DMS114 treated with DMSO at 0.1 percent for 48 hours (cell line): Measurements from ENCODE around the gene B3GNT8.
"Not testable (repeated sequence)": the region's sequence is repeated elsewhere in the genome, so short reads cannot be mapped to it uniquely, and the experiment has no call there.

Experiments used
- DNase-seq: peaks from one replicate; lab custom pipeline; 2025; ENCODE audit not compliant: unreplicated experiment; lab: John Stamatoyannopoulos, UW

The B3GNT8 gene

GRCh38 chr19:41436674-41436951 is 9.4 kb upstream of the B3GNT8 start:
- DNase-seq: no peak

DNA sequence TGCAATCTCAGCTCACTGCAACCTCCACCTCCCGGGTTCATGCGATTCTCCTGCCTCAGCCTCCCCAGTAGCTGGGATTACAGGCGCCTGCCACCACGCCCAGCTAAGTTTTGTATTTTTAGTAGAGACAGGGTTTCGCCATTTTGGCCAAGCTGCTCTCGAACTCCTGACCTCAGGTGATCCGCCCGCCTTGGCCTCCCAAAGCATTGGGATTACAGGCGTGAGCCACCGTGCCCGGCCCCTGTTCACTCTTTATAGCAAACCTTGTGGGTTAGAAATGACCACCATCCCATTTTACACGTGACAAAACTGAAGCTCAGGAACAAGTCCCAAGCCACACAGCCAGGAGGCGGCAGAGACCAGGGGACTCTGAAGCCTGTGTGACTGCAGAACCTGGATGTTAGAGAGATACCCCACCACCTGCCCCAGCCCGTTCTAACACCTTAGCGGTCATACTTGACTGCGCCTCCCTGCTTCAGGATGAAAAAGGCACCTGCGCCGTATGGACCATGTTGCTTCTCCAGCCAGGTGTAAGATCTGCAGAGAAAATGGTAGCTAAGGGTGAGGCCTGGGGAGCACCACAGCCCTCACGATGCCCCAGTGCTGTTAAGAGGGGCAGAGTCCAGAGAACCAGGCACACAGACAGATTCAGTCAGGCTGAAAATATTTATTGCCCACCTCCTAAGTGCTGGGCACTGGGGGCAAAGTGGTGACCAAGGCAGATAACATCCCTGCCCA is 8.9 kb upstream of the B3GNT8 start:
- no peak for DNase-seq

DNA sequence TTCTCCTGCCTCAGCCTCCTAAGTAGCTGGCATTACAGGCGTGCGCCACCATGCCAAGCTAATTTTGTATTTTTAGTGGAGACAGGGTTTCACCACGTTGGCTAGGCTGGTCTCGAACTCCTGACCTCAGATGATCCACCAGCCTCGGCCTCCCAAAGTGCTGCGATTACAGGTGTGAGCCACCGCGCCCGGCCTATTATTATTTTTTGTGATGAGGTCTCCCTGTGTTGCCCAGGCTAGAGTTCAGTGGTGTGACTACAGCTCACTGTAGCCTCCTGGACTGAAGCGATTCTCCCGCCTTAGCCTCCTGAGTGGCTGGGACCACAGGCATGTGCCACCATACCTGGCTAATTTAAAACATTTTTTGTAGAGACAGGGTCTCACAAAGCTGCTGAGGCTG is 8.2 kb upstream of the B3GNT8 start:
- not testable (repeated sequence) for DNase-seq

GRCh38 chr19:41434450-41434849 is 7.3 kb upstream of the B3GNT8 start:
- no peak for DNase-seq

DNA sequence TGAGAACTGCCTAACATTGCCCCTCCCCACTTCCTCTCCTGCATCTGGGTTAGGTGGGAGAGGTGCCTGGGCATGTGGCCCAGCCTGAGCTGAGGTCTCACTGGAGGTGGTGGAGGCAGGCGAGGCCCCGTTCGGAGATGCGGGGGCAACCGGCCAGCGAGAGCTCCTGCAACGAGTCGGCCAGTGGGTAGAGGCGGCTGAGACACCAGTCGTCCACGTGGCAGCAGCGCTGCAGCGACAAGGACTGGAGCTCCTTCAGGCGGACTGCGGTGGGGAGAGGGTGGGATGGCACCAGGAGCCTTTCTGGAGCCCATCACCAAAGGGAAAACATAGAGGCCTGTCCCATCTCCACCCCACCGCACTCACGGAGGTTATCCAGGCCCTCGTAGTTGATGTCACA is 6.0 kb upstream of the B3GNT8 start:
- DNase-seq: no peak

- peak; percentile 49 for DNase-seq
These were observed 4.5 kb upstream of the B3GNT8 start for GRCh38 chr19:41431426-41432386.

- no peak for DNase-seq
These were observed 3.7 kb upstream of the B3GNT8 start for GRCh38 chr19:41430922-41431321.

DNA sequence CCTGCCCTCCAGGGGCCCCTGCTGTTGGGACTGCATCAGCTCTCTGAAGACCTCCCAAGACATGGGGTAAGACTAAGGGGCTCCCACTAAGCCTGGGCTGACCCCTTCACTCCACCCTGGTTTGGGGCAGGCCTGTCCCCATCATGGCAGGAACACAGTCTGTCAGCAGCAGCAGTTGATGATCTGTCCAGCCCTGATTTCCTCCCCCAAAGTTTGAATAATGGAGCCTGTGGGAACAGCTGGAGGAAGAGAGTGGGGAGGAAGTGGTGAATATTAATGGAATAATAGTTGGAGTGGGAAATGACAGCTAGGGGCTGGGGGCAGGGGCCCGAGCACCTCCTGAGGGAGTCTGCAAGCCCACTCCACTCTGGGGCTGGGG is 1.3 kb upstream of the B3GNT8 start:
- no peak for DNase-seq

- no peak for DNase-seq
These were observed 690 bp upstream of the B3GNT8 start for GRCh38 chr19:41427647-41428480.

- DNase-seq: no peak
These were observed 895 bp downstream of the B3GNT8 start for GRCh38 chr19:41426116-41426841.

DNA sequence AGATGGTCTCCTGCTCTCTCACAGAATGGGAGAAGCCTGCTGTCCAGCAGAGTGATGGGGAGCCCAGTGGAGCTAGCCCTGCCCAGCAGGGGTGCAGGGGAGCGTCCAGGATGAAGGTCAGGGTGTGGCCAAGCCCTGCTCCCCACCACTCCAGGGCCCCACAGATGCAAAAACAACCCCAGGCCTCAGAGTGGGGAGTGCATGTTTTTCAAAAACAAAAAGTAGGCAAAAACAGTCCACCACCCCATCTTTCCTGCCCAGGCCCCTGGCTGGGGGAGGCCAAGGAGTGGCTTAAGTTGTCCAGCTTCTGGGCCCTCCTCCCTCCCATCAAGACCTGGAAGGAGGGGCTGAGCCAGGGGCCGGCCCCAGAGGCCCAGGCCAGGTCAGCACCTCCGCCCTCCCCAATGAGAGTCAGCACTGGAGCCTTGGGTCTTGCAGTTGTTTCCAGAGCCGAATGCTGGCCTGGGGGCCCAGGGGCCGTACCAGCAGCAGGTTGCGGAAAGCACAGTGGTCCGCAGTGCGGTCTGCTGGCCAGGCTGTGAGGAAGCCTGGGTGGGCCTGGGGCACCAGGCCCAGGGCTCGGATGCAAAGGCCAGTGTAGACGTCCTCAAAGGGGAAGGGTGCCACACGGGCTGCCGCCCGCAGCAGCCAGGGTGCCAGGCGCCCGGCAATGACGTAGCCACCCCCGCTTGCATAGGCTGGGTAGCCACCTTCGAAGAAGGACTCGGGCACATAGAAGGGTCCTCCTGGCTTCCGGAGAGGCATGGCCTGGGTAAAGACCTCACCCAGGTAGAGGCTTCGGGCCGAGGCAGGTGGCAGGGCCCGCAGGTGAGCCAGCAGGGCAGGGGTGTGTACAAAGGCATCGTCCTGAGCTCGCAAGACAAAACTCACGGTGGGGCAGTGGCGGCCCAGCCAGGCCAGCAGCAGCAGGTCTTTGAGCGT is 1.7 kb downstream of the B3GNT8 start:
- DNase-seq: no peak

DNA sequence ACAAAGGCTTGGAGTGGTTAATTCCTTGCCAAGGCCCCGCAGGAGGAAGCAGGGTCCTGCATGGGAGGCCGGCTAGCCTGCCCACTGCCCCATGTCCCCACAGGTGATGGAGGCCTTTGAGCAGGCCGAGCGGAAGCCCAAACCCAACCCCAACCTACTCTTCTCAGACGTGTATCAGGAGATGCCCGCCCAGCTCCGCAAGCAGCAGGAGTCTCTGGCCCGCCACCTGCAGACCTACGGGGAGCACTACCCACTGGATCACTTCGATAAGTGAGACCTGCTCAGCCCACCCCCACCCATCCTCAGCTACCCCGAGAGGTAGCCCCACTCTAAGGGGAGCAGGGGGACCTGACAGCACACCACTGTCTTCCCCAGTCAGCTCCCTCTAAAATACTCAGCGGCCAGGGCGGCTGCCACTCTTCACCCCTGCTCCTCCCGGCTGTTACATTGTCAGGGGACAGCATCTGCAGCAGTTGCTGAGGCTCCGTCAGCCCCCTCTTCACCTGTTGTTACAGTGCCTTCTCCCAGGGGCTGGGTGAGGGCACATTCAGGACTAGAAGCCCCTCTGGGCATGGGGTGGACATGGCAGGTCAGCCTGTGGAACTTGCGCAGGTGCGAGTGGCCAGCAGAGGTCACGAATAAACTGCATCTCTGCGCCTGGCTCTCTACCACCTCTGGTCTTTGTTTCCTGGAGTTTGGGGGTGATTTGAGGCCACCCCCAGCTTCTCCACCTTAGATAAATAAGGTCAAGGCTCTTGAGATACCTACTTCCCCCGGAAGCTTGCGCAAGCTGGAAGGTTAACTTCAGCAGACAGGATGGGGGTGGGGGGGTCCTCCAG is 2.6 kb downstream of the B3GNT8 start:
- no peak for DNase-seq

- no peak for DNase-seq
These were observed 4.2 kb downstream of the B3GNT8 start for GRCh38 chr19:41422955-41423354.

DNA sequence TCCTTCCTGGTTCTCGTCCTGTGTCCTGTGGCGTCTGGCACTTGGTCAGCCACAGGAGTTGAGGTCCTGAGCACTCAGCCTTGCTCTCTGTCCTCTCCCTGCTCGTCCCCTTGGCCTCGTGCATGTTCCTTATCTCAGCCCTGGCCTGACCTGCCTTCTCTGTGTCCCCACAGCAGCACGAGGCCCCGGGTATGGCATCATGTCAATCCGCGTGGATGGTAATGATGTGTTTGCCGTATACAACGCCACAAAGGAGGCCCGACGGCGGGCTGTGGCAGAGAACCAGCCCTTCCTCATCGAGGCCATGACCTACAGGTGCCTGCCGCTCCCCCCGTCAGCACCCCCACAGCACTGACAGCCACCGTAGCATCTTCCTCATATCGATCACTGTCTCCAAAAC is 4.7 kb downstream of the B3GNT8 start:
- no peak for DNase-seq

- DNase-seq: no peak
These were observed 5.2 kb downstream of the B3GNT8 start for GRCh38 chr19:41421973-41422372.

GRCh38 chr19:41421314-41421713 is 5.9 kb downstream of the B3GNT8 start:
- no peak for DNase-seq

- DNase-seq: no peak
These were observed 6.9 kb downstream of the B3GNT8 start for GRCh38 chr19:41420101-41420880.

DNA sequence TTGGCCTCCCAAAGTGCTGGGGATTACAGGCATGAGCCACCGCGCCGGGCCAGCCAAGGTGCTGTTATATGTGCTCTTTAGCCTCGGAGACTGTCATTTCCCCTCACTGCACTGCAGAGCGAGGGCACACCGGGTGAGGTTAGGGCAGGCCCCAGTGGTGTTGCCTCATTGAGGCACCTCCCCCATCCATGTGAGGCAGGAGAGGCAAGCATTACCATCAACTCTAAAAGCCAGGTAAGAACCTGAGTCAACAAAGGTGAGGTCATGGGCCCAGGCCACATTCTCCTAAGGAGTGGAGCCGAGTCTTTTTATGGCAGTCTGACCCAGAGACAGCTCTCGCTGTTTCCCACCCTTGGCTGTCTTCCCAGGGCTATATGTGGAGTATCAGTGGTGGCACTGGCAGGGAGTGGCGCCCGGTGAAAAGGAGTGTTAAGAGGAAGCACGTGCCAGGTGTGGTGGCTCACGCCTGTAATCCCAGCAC is 10.9 kb downstream of the B3GNT8 start:
- DNase-seq: no peak
